Right kidney (tissue), 9 donors: ENCODE measurements around the gene LRRC31.

Experiments
- DNase-seq: peaks from one replicate; pipeline ENCODE4 v3.0.0-alpha.2; 2016
- long read RNA-seq, 8 donors: transcript quantifications; one replicate each; lab custom pipeline, GENCODE V29; 2026

The LRRC31 gene
- long read RNA-seq, donor 1 = 0 reads
- long read RNA-seq, donor 2 = 0 reads
- long read RNA-seq, donor 3 = 0 reads
- long read RNA-seq, donor 4 = 0 reads
- long read RNA-seq, donor 5 = 0 reads
- long read RNA-seq, donor 6, partial matches to known transcripts = 269 of 570 reads
- long read RNA-seq, donor 6, other reads (novel, unspliced or antisense) = 301 of 570 reads
- long read RNA-seq, donor 7 = 0 reads
- long read RNA-seq, donor 8 = 0 reads

- DNase-seq = peak; percentile 20
Measured at GRCh38 chr3:169869484-169870220, at the start of gene LRRC31. Gene LRRC31, minus strand, starts transcription at chr3:169869935. Its CDS starts 128 bp downstream, at chr3:169869807.

- DNase-seq = no peak
Measured at GRCh38 chr3:169914321-169914720, 44.6 kb upstream of the LRRC31 start.

GRCh38 chr3:169913323-169913722 lies 43.6 kb upstream of the LRRC31 start:
- no peak for DNase-seq

GRCh38 chr3:169911272-169911671 lies 41.5 kb upstream of the LRRC31 start, which contains the start of gene SAMD7:
Gene SAMD7, plus strand, starts transcription at chr3:169911572. Its CDS starts 7,927 bp downstream, at chr3:169919499.
- DNase-seq = no peak

- no peak for DNase-seq
Measured at GRCh38 chr3:169907944-169908343, 38.2 kb upstream of the LRRC31 start.

- no peak for DNase-seq
Measured at GRCh38 chr3:169907476-169907875, 37.7 kb upstream of the LRRC31 start.

- no peak for DNase-seq
Measured at GRCh38 chr3:169905404-169905803, 35.7 kb upstream of the LRRC31 start.

- DNase-seq = no peak
Measured at GRCh38 chr3:169901453-169901852, 31.7 kb upstream of the LRRC31 start.

- no peak for DNase-seq
Measured at GRCh38 chr3:169897284-169897683, 27.5 kb upstream of the LRRC31 start.

- DNase-seq = no peak
Measured at GRCh38 chr3:169895072-169895471, 25.3 kb upstream of the LRRC31 start.

- DNase-seq = no peak
Measured at GRCh38 chr3:169894110-169894509, 24.4 kb upstream of the LRRC31 start.

GRCh38 chr3:169891886-169892285 lies 22.2 kb upstream of the LRRC31 start:
- no peak for DNase-seq

- DNase-seq = no peak
Measured at GRCh38 chr3:169886671-169887070, 16.9 kb upstream of the LRRC31 start.

GRCh38 chr3:169880576-169881250 lies 11.0 kb upstream of the LRRC31 start:
- DNase-seq = no peak

GRCh38 chr3:169879845-169880575 lies 10.3 kb upstream of the LRRC31 start:
- no peak for DNase-seq

- DNase-seq = no peak
Measured at GRCh38 chr3:169879013-169879557, 9.3 kb upstream of the LRRC31 start.

- no peak for DNase-seq
Measured at GRCh38 chr3:169871129-169871886, 1.6 kb upstream of the LRRC31 start.

- no peak for DNase-seq
Measured at GRCh38 chr3:169868369-169868768, 1.4 kb downstream of the LRRC31 start.

GRCh38 chr3:169867584-169868210 lies 2.0 kb downstream of the LRRC31 start:
- DNase-seq = no peak

GRCh38 chr3:169865176-169865767 lies 4.5 kb downstream of the LRRC31 start:
- DNase-seq = no peak

- DNase-seq = no peak
Measured at GRCh38 chr3:169864270-169864669, 5.5 kb downstream of the LRRC31 start.
